K562 (cell line): ENCODE results near the gene USP35. TPM values are rescaled to one million over a fixed set of nuclear protein-coding genes. Genes with fewer than 3 reads are reported as not detected.

Experiments used
- ATAC-seq: fragments of 200-7000 bp; cut with Tn5 transposase; 3 replicates; pipeline ENCODE4 v1.9.1; 2020; ENCODE audit warnings: moderate library complexity
- BruUV-seq: library from RNA; stranded (reverse); fragments of 400-500 nt; replicated peaks from 2 replicates; lab custom pipeline; 2021; lab: Mats Ljungman, UMichigan
- CTCF ChIA-PET: fragments of 300-600 bp; formaldehyde crosslinking; extraction: SDS; loops from one replicate; lab custom pipeline; 2021; ENCODE audit warnings: low intra/inter-chr PET ratio; lab: Yijun Ruan, JAX
- POLR2A ChIA-PET: fragments of 300-600, 350-650 bp; sonication (Branson Sonifier 250); formaldehyde crosslinking; extraction: SDS; loops from one replicate; lab custom pipeline; 2021; ENCODE audit warnings: antibody characterized with exemption, inconsistent platforms; lab: Yijun Ruan, JAX
- DNase-seq, 4 experiments: peaks; one replicate each; pipeline versions ENCODE4 v3.0.0 to v3.0.0-alpha.2; 2011 to 2018; ENCODE audit warnings: low spot score in 3 of 4, mixed read lengths in 3 of 4; ENCODE audit errors: extremely low read depth in 1 of 4
- FAIRE-seq: peaks from 2 replicates; lab custom pipeline; 2011; peaks lifted over from hg19 to GRCh38; lab: Jason Lieb, UNC
- H2AFZ ChIP-seq: 2 replicates; pipeline ENCODE4 v1.6.0; 2011; ENCODE audit warnings: low read depth, low read length, control low read depth, inconsistent platforms
- H3K27ac ChIP-seq: fragments of 200-600 bp; 3 replicates; pipeline ENCODE4 v1.8.0; 2011; ENCODE audit warnings: low read depth, mild to moderate bottlenecking, control low read depth, inconsistent platforms, low read length, moderate library complexity, mixed read lengths; ENCODE audit errors: extremely low read depth
- H3K27me3 ChIP-seq, 2 experiments: fragments of 300-600 bp in 1 of 2; 2 replicates in 1 of 2; 3 replicates in 1 of 2; pipeline versions ENCODE4 v1.6.0 to v1.8.0; 2011; ENCODE audit warnings: inconsistent platforms in 2 of 2, low read length in 2 of 2, mild to moderate bottlenecking in 1 of 2, mixed read lengths in 1 of 2, moderate library complexity in 1 of 2; ENCODE audit not compliant: control insufficient read depth in 2 of 2, insufficient read depth in 2 of 2
- H3K36me3 ChIP-seq: fragments of 300-600 bp; 3 replicates; pipeline ENCODE4 v1.8.0; 2011; ENCODE audit warnings: mild to moderate bottlenecking, low read length, inconsistent platforms; ENCODE audit not compliant: control insufficient read depth, insufficient read depth
- H3K4me1 ChIP-seq, 2 experiments: fragments of 200-600 bp in 1 of 2; replicated peaks in 1 of 2; 2 replicates in 1 of 2; 3 replicates in 1 of 2; pipeline versions ENCODE4 v1.5.1 to v1.8.0; 2011; ENCODE audit warnings: inconsistent platforms in 2 of 2, low read length in 2 of 2, mild to moderate bottlenecking in 1 of 2, mixed read lengths in 1 of 2, moderate library complexity in 1 of 2; ENCODE audit not compliant: control insufficient read depth in 2 of 2, insufficient read depth in 2 of 2
- H3K4me2 ChIP-seq: 2 replicates; pipeline ENCODE4 v1.6.1; 2011; ENCODE audit warnings: low read length, control low read depth, inconsistent platforms, mixed read lengths; ENCODE audit not compliant: insufficient read depth
- H3K4me3 ChIP-seq: fragments of 200-600 bp; sonication (generic), shearing (Covaris generic); 2 replicates; pipeline ENCODE4 v1.5.1; 2016; ENCODE audit warnings: control low read depth, inconsistent platforms
- H3K79me2 ChIP-seq: fragments of 200-600 bp; 3 replicates; pipeline ENCODE4 v1.8.0; 2011; ENCODE audit warnings: low read length, inconsistent platforms; ENCODE audit not compliant: control insufficient read depth, insufficient read depth
- H3K9ac ChIP-seq, 2 experiments: 2 replicates each; pipeline versions ENCODE4 v1.6.0 to v1.6.1; 2011; ENCODE audit warnings: low read depth in 2 of 2, low read length in 2 of 2, control low read depth in 1 of 2, inconsistent platforms in 1 of 2, mild to moderate bottlenecking in 1 of 2, mixed read lengths in 1 of 2; ENCODE audit not compliant: insufficient read depth in 1 of 2
- H3K9me1 ChIP-seq: one replicate; pipeline ENCODE4 v1.6.0; 2011; ENCODE audit warnings: inconsistent platforms, mild to moderate bottlenecking, low read length, moderate library complexity; ENCODE audit not compliant: control insufficient read depth, insufficient read depth
- H3K9me3 ChIP-seq: replicated peaks from 2 replicates; pipeline ENCODE4 v1.5.1; 2011; ENCODE audit warnings: low read depth, low read length, inconsistent platforms; ENCODE audit not compliant: control insufficient read depth, insufficient read depth
- H4K20me1 ChIP-seq: replicated peaks from 2 replicates; pipeline ENCODE4 v1.6.1; 2011; ENCODE audit warnings: low read length, inconsistent platforms, mixed read lengths; ENCODE audit not compliant: control insufficient read depth, insufficient read depth
- BCL6 ChIP-seq: fragments of 250-450 bp; sonication (Bioruptor Pico); IDR thresholded peaks from 2 replicates; pipeline ENCODE4 v1.4.0; 2020
- C11orf30 ChIP-seq: fragments of 450-650 bp; IDR thresholded peaks from 2 replicates; pipeline ENCODE4 v1.6.1; 2016; ENCODE audit warnings: low read depth, mild to moderate bottlenecking
- GABPB1 ChIP-seq: sonication (generic); formaldehyde crosslinking; IDR thresholded peaks from 2 replicates; pipeline ENCODE4 v1.8.0; 2022; ENCODE audit warnings: mild to moderate bottlenecking, missing genetic modification reagents
- GABPB2 ChIP-seq: fragments of 250-450 bp; sonication (Bioruptor Pico); conservative IDR thresholded peaks from 2 replicates; pipeline ENCODE4 v1.5.1; 2021; ENCODE audit warnings: mild to moderate bottlenecking
- GTF2A2 ChIP-seq: IDR thresholded peaks from 2 replicates; pipeline ENCODE4 v1.6.1; 2016; ENCODE audit warnings: mild to moderate bottlenecking, missing genetic modification characterization, missing compliant biosample characterization
- KHSRP ChIP-seq: fragments of 450-650 bp; IDR thresholded peaks from 2 replicates; pipeline ENCODE4 v1.6.1; 2017
- KLF1 ChIP-seq: fragments of 450-650 bp; IDR thresholded peaks from 2 replicates; pipeline ENCODE4 v1.6.1; 2016; ENCODE audit warnings: missing genetic modification characterization, missing compliant biosample characterization
- TCF7L2 ChIP-seq: fragments of 150-350 bp; IDR thresholded peaks from 2 replicates; pipeline ENCODE4 v1.6.1; 2016; ENCODE audit warnings: low read depth, mild to moderate bottlenecking, low read length, moderate library complexity
- YY1 ChIP-seq, 3 experiments: IDR thresholded peaks; 2 replicates each; pipeline ENCODE4 v1.6.1; 2011; ENCODE audit warnings: low read length in 2 of 3, mild to moderate bottlenecking in 2 of 3, moderate library complexity in 2 of 3, borderline replicate concordance in 1 of 3, control low read depth in 1 of 3, low read depth in 1 of 3; ENCODE audit not compliant: insufficient read depth in 3 of 3, insufficient replicate concordance in 2 of 3, control insufficient read depth in 1 of 3, insufficient read length in 1 of 3; ENCODE audit errors: extremely low read depth in 1 of 3
- ZBTB1 ChIP-seq: sonication (generic); formaldehyde crosslinking; IDR thresholded peaks from 2 replicates; pipeline ENCODE4 v1.8.1; 2023; ENCODE audit warnings: missing genetic modification reagents, low read depth, mild to moderate bottlenecking, borderline replicate concordance
- ZBTB2 ChIP-seq: fragments of 450-650 bp; IDR thresholded peaks from 2 replicates; pipeline ENCODE4 v1.6.1; 2016; ENCODE audit warnings: antibody characterized with exemption
- ZFP91 ChIP-seq: sonication (generic); formaldehyde crosslinking; IDR thresholded peaks from 2 replicates; pipeline ENCODE4 v1.8.0; 2022; ENCODE audit warnings: mild to moderate bottlenecking, missing genetic modification reagents
- ZNF121 ChIP-seq: sonication (generic); formaldehyde crosslinking; conservative IDR thresholded peaks from 2 replicates; pipeline ENCODE4 v1.8.0; 2022; ENCODE audit warnings: missing genetic modification reagents
- ZNF253 ChIP-seq: fragments of 250-450 bp; sonication (Bioruptor Pico); conservative IDR thresholded peaks from 2 replicates; pipeline ENCODE4 v1.6.1; 2021; ENCODE audit warnings: mild to moderate bottlenecking
- WGBS: fragments of 100-300 bp; shearing (Covaris generic); methylation state at CpG from one replicate; pipeline ENCODE4 v1.1.6; 2016; ENCODE audit warnings: low coverage, mixed read lengths; ENCODE audit not compliant: insufficient coverage; ENCODE audit errors: missing lambda C conversion rate; 5-methylcytosine and 5-hydroxymethylcytosine counted together
- in situ Hi-C: fragments of 300-500 bp; cut with MboI; formaldehyde crosslinking; loops from 4 replicates; pipeline ENCODE4 v1.15.0; 2018; ENCODE audit warnings: inconsistent platforms, mixed read lengths
- intact Hi-C: fragments of 100-400 bp; cut with micrococcal nuclease; formaldehyde crosslinking; loops from 2 replicates; pipeline ENCODE4 v1.14.2; 2022
- polyA plus RNA-seq, 8 experiments: library from polyadenylated mRNA; depleted of rRNA in 4 of 8; stranded (reverse) in 5 of 8; unstranded in 3 of 8; fragments of >200 nt; fragmentation: Nextera tagmentation in 2 of 8; fragmentation: Illumina TruSeq in 1 of 8; extraction: Ambion mirVana in 2 of 8; extraction: Trizol in 1 of 8; gene quantifications; 2 replicates each; pipeline versions ENCODE4 v1.2.1 to v1.2.3, GENCODE V29; 2011 to 2014; ENCODE audit warnings: inconsistent platforms in 1 of 8, missing spikeins in 1 of 8
- total RNA-seq, 7 experiments: library from RNA; depleted of rRNA in 6 of 7; stranded (reverse); fragments of >200 nt in 6 of 7; fragmentation: Illumina TruSeq in 2 of 7; extraction: Trizol in 2 of 7; gene quantifications; 2 replicates each; pipeline versions ENCODE4 v1.2.1 to v1.2.3, GENCODE V29; 2011 to 2021; ENCODE audit warnings: low replicate concordance in 1 of 7

The USP35 gene
- total and polyA plus RNA-seq, 9 of the 15 experiments (the other 6 are each of a cell fraction or from before 2014, with no cell fraction given), result 0.01 to 4.8 (median 3.6) TPM

GRCh38 chr11:78150346-78150745 is 38.4 kb upstream of the USP35 start:
- H3K27me3 ChIP-seq, result no peaks in the 10 kb centered on the region
- POLR2A ChIA-PET, result interaction anchor here (1.5 kb wide), 1 partner anchor 11 kb away, joined by 4 read pairs; the partner anchor contains the start of gene ALG8
- H4K20me1 ChIP-seq, result no peaks in the 10 kb centered on the region
- CTCF ChIA-PET, result no interaction called here
- no peak for FAIRE-seq
- no peak overlapping the region for H2AFZ ChIP-seq
- H3K79me2 ChIP-seq, result no peaks in the 10 kb centered on the region
- no peak overlapping the region for H3K4me2 ChIP-seq
- no peaks in the 10 kb centered on the region for H3K4me1 ChIP-seq
- H3K36me3 ChIP-seq, result no peaks in the 10 kb centered on the region
- no peak overlapping the region for H3K4me3 ChIP-seq
- H3K27ac ChIP-seq, result no peak overlapping the region
- H3K9me1 ChIP-seq, result no peaks in the 10 kb centered on the region
- no peak for ATAC-seq
- intact Hi-C loops, result no loop called here
- no peak overlapping the region for H3K9ac ChIP-seq
- no TSS peak for BruUV-seq
- no peaks in the 10 kb centered on the region for H3K9me3 ChIP-seq
- TF ChIP-seq TCF7L2 (no peak), GTF2A2 (no peak), BCL6 (no peak), GABPB1 (CRISPR knock-in tag) (no peak), YY1 (IDR thresholded peaks at IDR 0.05; ENCODE audit: borderline replicate concordance in 1 of 3, control insufficient read depth in 1 of 3, extremely low read depth in 1 of 3, insufficient read depth in 3 of 3, insufficient read length in 1 of 3, insufficient replicate concordance in 2 of 3, low read depth in 1 of 3, low read length in 2 of 3) (no peak), ZNF121 (CRISPR knock-in tag) (no peak)
- WGBS, result 74% methylated on average over 4 of the region's 4 CpGs
- DNase-seq, result no peak
- in situ Hi-C loops, result no loop called here

- no peak overlapping the region for H3K4me3 ChIP-seq
- FAIRE-seq, result no peak
- H2AFZ ChIP-seq, result no peak overlapping the region
- BruUV-seq, result no TSS peak
- in situ Hi-C loops (no loop called here), intact Hi-C loops (no loop called here)
- H3K79me2 ChIP-seq, result no peaks in the 10 kb centered on the region
- no peak overlapping the region for H3K4me2 ChIP-seq
- CTCF ChIA-PET, result no interaction called here
- no peaks in the 10 kb centered on the region for H3K27me3 ChIP-seq
- H3K4me1 ChIP-seq, result no peaks in the 10 kb centered on the region
- H3K9me1 ChIP-seq, result no peaks in the 10 kb centered on the region
- no peaks in the 10 kb centered on the region for H3K36me3 ChIP-seq
- DNase-seq, result no peak
- ATAC-seq, result no peak
- H3K9me3 ChIP-seq, result no peaks in the 10 kb centered on the region
- no peak overlapping the region for H3K27ac ChIP-seq
- POLR2A ChIA-PET, result no interaction called here
- H3K9ac ChIP-seq, result no peak overlapping the region
- H4K20me1 ChIP-seq, result no peaks in the 10 kb centered on the region
- no peak for TF ChIP-seq C11orf30
- no peak for TF ChIP-seq ZBTB2
- no peak for TF ChIP-seq ZFP91 (CRISPR knock-in tag)
- no peak for TF ChIP-seq ZBTB1 (CRISPR knock-in tag)
- TF ChIP-seq KHSRP, result no peak
- no peak for TF ChIP-seq ZNF253
- TF ChIP-seq KLF1 (tag), result no peak
- TF ChIP-seq GABPB2 (CRISPR knock-in tag), result no peak
Observed at GRCh38 chr11:78150754-78151153, 38.0 kb upstream of the USP35 start.
